GM19463 (cell line): ENCODE results near the gene CD3G.
A peak's percentile ranks its signal among the peaks of the same experiment; 100 is the strongest.
"Not testable (repeated sequence)": the region's sequence is repeated elsewhere in the genome, so short reads cannot be mapped to it uniquely, and the experiment has no call there.

Experiments
- ATAC-seq: cut with Tn5 transposase; IDR thresholded peaks from one replicate; pipeline ENCODE4 v1.9.1; 2021; ENCODE audit warnings: mild to moderate bottlenecking, moderate library complexity; ENCODE audit not compliant: unreplicated experiment

Gene CD3G

GRCh38 chr11:118374729-118375128 lies 30.6 kb downstream of the CD3G start:
- ATAC-seq: no peak

GRCh38 chr11:118375978-118376377 lies 31.8 kb downstream of the CD3G start:
- ATAC-seq: no peak

GRCh38 chr11:118379497-118379896 lies 35.4 kb downstream of the CD3G start:
- ATAC-seq: no peak

GRCh38 chr11:118380571-118380970 lies 36.4 kb downstream of the CD3G start:
- ATAC-seq: no peak

GRCh38 chr11:118382954-118383353 lies 38.8 kb downstream of the CD3G start:
- ATAC-seq: no peak

- ATAC-seq: no peak
These were observed 39.5 kb downstream of the CD3G start for GRCh38 chr11:118383657-118384056.

GRCh38 chr11:118396097-118396501 lies 52.0 kb downstream of the CD3G start:
- no peak for ATAC-seq

GRCh38 chr11:118397448-118397847 lies 53.3 kb downstream of the CD3G start:
- ATAC-seq: no peak

- ATAC-seq: no peak
These were observed 54.8 kb downstream of the CD3G start for GRCh38 chr11:118398791-118399559.

- ATAC-seq: peak; percentile 64
These were observed 57.2 kb downstream of the CD3G start, which contains the start of gene ATP5MG for GRCh38 chr11:118401151-118401879. TSS of gene ATP5MG (plus strand) at chr11:118401606. CDS start at chr11:118401666, 60 bp downstream.

- ATAC-seq: no peak
These were observed 57.9 kb downstream of the CD3G start for GRCh38 chr11:118401880-118402590.

- ATAC-seq: not testable (repeated sequence)
These were observed 58.5 kb downstream of the CD3G start for GRCh38 chr11:118402594-118402993.
